Ishikawa (cell line): ENCODE results near the gene NEDD4L.

Experiments used
- CREB1 ChIP-seq: IDR thresholded peaks from 2 replicates; pipeline ENCODE4 v1.6.1; 2012; ENCODE audit warnings: low read depth
- EP300 ChIP-seq: IDR thresholded peaks from 2 replicates; pipeline ENCODE4 v1.6.1; 2012; ENCODE audit warnings: borderline replicate concordance

DNA sequence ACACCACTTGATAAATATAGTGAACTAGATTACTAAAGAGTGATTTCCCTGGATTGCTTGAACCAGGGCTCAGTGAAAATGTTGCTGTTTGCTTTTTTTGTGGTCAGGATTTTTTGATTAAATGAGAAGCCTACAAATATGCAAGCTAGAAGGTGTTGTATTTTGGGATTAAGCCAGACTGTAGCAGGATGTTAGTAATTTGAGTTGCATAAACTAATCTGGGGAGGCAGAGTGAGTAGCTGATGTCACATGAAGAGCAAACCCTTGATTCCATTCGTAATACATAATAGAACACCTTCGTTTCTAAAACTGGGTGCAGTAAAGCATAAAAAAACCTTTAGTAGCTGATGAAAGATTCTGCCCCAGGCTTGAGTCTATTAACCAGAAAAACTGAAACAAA is 32.0 kb downstream of the NEDD4L start:
- no peak for TF ChIP-seq CREB1
- no peak for TF ChIP-seq EP300
